IMR-90 (cell line): ENCODE data around the gene DUOX2. TPM values are rescaled to one million over a fixed set of nuclear protein-coding genes. Genes with fewer than 3 reads are reported as not detected.
"Not testable (repeated sequence)": the region's sequence is repeated elsewhere in the genome, so short reads cannot be mapped to it uniquely, and the experiment has no call there.

ENCODE experiments used
- ATAC-seq: fragments of 200-7000 bp; cut with Tn5 transposase; 2 replicates; pipeline ENCODE4 v1.9.1; 2020; ENCODE audit warnings: low read depth, mild to moderate bottlenecking, moderate library complexity
- BruUV-seq: library from RNA; stranded (reverse); fragments of 400-500 nt; replicated peaks from 2 replicates; lab custom pipeline; 2021; lab: Mats Ljungman, UMichigan
- CTCF ChIA-PET: fragments of 300-600 bp; formaldehyde crosslinking; extraction: SDS; loops from one replicate; lab custom pipeline; 2021; ENCODE audit warnings: antibody characterized with exemption; lab: Yijun Ruan, JAX
- POLR2A ChIA-PET: fragments of 300-600 bp; sonication (Branson Sonifier 250); formaldehyde crosslinking; loops from one replicate; lab custom pipeline; 2022; ENCODE audit warnings: antibody characterized with exemption; ENCODE audit not compliant: unreplicated experiment; lab: Charles Lee
- DNase-seq: peaks from one replicate; pipeline ENCODE4 v3.0.0; 2013
- H2AFZ ChIP-seq: replicated peaks from 2 replicates; pipeline ENCODE3; 2013; ENCODE audit warnings: low read length, mild to moderate bottlenecking; ENCODE audit not compliant: poor library complexity
- H2AK5ac ChIP-seq: 2 replicates; pipeline ENCODE4 v1.6.1; 2013; ENCODE audit warnings: low read depth, low read length, inconsistent platforms
- H2AK9ac ChIP-seq: replicated peaks from 2 replicates; pipeline ENCODE3; 2013; ENCODE audit warnings: mild to moderate bottlenecking, low read depth, low read length, moderate library complexity; ENCODE audit not compliant: poor library complexity
- H2BK120ac ChIP-seq: 2 replicates; pipeline ENCODE4 v1.6.1; 2013; ENCODE audit warnings: low read depth, low read length, inconsistent platforms
- H2BK15ac ChIP-seq: 3 replicates; pipeline ENCODE4 v1.6.1; 2013; ENCODE audit warnings: low read depth, low read length, inconsistent platforms
- H2BK20ac ChIP-seq: 2 replicates; pipeline ENCODE4 v1.6.1; 2013; ENCODE audit warnings: low read depth, mild to moderate bottlenecking, inconsistent platforms, low read length, moderate library complexity
- H2BK5ac ChIP-seq: 2 replicates; pipeline ENCODE4 v1.6.1; 2013; ENCODE audit warnings: mild to moderate bottlenecking, low read depth, low read length, inconsistent platforms; ENCODE audit not compliant: poor library complexity, severe bottlenecking
- H3K14ac ChIP-seq: replicated peaks from 2 replicates; pipeline ENCODE4 v1.6.1; 2013; ENCODE audit warnings: low read depth, low read length, inconsistent platforms
- H3K18ac ChIP-seq: 2 replicates; pipeline ENCODE4 v1.6.1; 2013; ENCODE audit warnings: low read depth, low read length, control low read depth
- H3K23ac ChIP-seq: 2 replicates; pipeline ENCODE4 v1.6.1; 2013; ENCODE audit warnings: low read depth, low read length, inconsistent platforms
- H3K27ac ChIP-seq: 2 replicates; pipeline ENCODE4 v1.5.1; 2013; ENCODE audit warnings: mild to moderate bottlenecking, control low read depth, low read length; ENCODE audit not compliant: insufficient read depth
- H3K27me3 ChIP-seq: 2 replicates; pipeline ENCODE4 v1.6.1; 2013; ENCODE audit warnings: low read length; ENCODE audit not compliant: control insufficient read depth, insufficient read depth
- H3K36me3 ChIP-seq: 2 replicates; pipeline ENCODE4 v1.6.1; 2013; ENCODE audit warnings: low read length, mixed read lengths; ENCODE audit not compliant: control insufficient read depth, insufficient read depth
- H3K4ac ChIP-seq: 2 replicates; pipeline ENCODE4 v1.6.1; 2013; ENCODE audit warnings: low read depth, low read length, inconsistent platforms
- H3K4me1 ChIP-seq: 2 replicates; pipeline ENCODE4 v1.6.1; 2013; ENCODE audit warnings: low read length, mixed read lengths; ENCODE audit not compliant: control insufficient read depth, insufficient read depth
- H3K4me2 ChIP-seq: 2 replicates; pipeline ENCODE4 v1.6.1; 2013; ENCODE audit warnings: low read depth, mild to moderate bottlenecking, control low read depth, low read length, moderate library complexity
- H3K4me3 ChIP-seq: 2 replicates; pipeline ENCODE4 v1.5.1; 2013; ENCODE audit warnings: low read depth, mild to moderate bottlenecking, control low read depth, low read length, moderate library complexity; ENCODE audit not compliant: insufficient read depth
- H3K56ac ChIP-seq: 2 replicates; pipeline ENCODE4 v1.6.1; 2013; ENCODE audit warnings: low read length, inconsistent platforms; ENCODE audit not compliant: insufficient read depth; ENCODE audit errors: extremely low read depth
- H3K79me1 ChIP-seq, 2 experiments: 2 replicates each; pipeline ENCODE4 v1.6.1; 2013; ENCODE audit warnings: low read length in 2 of 2, inconsistent platforms in 1 of 2, low read depth in 1 of 2
- H3K9ac ChIP-seq: 2 replicates; pipeline ENCODE4 v1.6.1; 2013; ENCODE audit warnings: low read depth, low read length, control low read depth
- H3K9me1 ChIP-seq: 2 replicates; pipeline ENCODE4 v1.6.1; 2013; ENCODE audit warnings: low read length, inconsistent platforms; ENCODE audit not compliant: insufficient read depth
- H3K9me3 ChIP-seq: 2 replicates; pipeline ENCODE4 v1.6.1; 2013; ENCODE audit warnings: low read length; ENCODE audit not compliant: control insufficient read depth, insufficient read depth
- H4K20me1 ChIP-seq: 2 replicates; pipeline ENCODE4 v1.6.1; 2013; ENCODE audit warnings: low read length, inconsistent platforms; ENCODE audit not compliant: insufficient read depth
- H4K5ac ChIP-seq: 2 replicates; pipeline ENCODE4 v1.6.1; 2013; ENCODE audit warnings: mild to moderate bottlenecking, low read depth, low read length, control low read depth
- H4K8ac ChIP-seq, 2 experiments: 2 replicates each; pipeline ENCODE4 v1.6.1; 2013; ENCODE audit warnings: low read depth in 2 of 2, low read length in 2 of 2, control low read depth in 1 of 2, inconsistent platforms in 1 of 2
- H4K91ac ChIP-seq: 2 replicates; pipeline ENCODE4 v1.6.1; 2013; ENCODE audit warnings: low read depth, low read length, inconsistent platforms; ENCODE audit not compliant: insufficient read depth
- WGBS, 2 experiments: methylation state at CpG; one replicate each; pipeline versions ENCODE4 v1.1.5 to v1.1.7; 2013; ENCODE audit warnings: missing lambda C conversion rate in 2 of 2; ENCODE audit not compliant: insufficient read length in 1 of 2; ENCODE audit errors: extremely low coverage in 2 of 2; 5-methylcytosine and 5-hydroxymethylcytosine counted together
- dilution Hi-C: fragments of 300-500 bp; cut with HindIII; formaldehyde crosslinking; loops from one replicate; pipeline ENCODE4 v1.14.3; 2018; ENCODE audit warnings: low sequenced_read_pairs; ENCODE audit not compliant: unreplicated experiment
- in situ Hi-C: fragments of 300-500 bp; cut with MboI; formaldehyde crosslinking; loops from 3 replicates; pipeline ENCODE4 v1.14.3; 2019; ENCODE audit warnings: low sequenced_read_pairs, inconsistent platforms, mixed read lengths
- intact Hi-C: fragments of 100-400 bp; cut with micrococcal nuclease; formaldehyde crosslinking; loops from 2 replicates; pipeline ENCODE4 v1.10.0; 2022
- microRNA-seq, 2 experiments: library from miRNA; stranded (forward) in 1 of 2; unstranded in 1 of 2; fragments of 10-50 nt in 1 of 2; fragments of <30 nt in 1 of 2; gene quantifications in 1 of 2; microRNA quantifications in 1 of 2; one replicate each; pipeline versions ENCODE3 to v1.1.0; 2013 to 2020; ENCODE audit not compliant: insufficient read depth in 1 of 2, insufficient read length in 1 of 2, unreplicated experiment in 1 of 2
- polyA plus RNA-seq, 3 experiments: library from polyadenylated mRNA; depleted of rRNA; stranded (reverse); fragments of >200 nt; gene quantifications; 2 replicates each; pipeline ENCODE4 v1.2.3, GENCODE V29; 2012; ENCODE audit warnings: low replicate concordance in 1 of 3
- small RNA-seq, 5 experiments: library from RNA; depleted of rRNA; stranded (forward); fragments of <200 nt; gene quantifications; one replicate each; pipeline ENCODE3, GENCODE V24; 2012
- total RNA-seq: library from RNA; depleted of rRNA; stranded (reverse); fragments of >200 nt; gene quantifications from 2 replicates; pipeline ENCODE4 v1.2.3, GENCODE V29; 2012; rRNA removed

Gene DUOX2
- total and polyA plus RNA-seq, 2 of the 4 experiments (the other 2 are of a cell fraction) = not detected

- H2BK15ac ChIP-seq, ATAC-seq, H3K4me1 ChIP-seq, H3K27me3 ChIP-seq, BruUV-seq, DNase-seq, H2AK5ac ChIP-seq, H4K91ac ChIP-seq, CTCF ChIA-PET, dilution Hi-C loops, H4K20me1 ChIP-seq, H3K23ac ChIP-seq, H3K27ac ChIP-seq, H3K9me3 ChIP-seq, H3K56ac ChIP-seq, H2BK120ac ChIP-seq, H3K4me3 ChIP-seq, H3K79me1 ChIP-seq, H3K4me2 ChIP-seq, H3K18ac ChIP-seq, POLR2A ChIA-PET, H2AFZ ChIP-seq, H4K8ac ChIP-seq, H3K9me1 ChIP-seq, H4K5ac ChIP-seq, H3K36me3 ChIP-seq, H2AK9ac ChIP-seq, intact Hi-C loops, H2BK20ac ChIP-seq, H2BK5ac ChIP-seq, H3K4ac ChIP-seq, H3K14ac ChIP-seq, H3K9ac ChIP-seq, in situ Hi-C loops: not testable (repeated sequence)
- WGBS, 2 experiments = no CpG with 5 or more reads among the region's 2 CpGs
These were observed 71.1 kb downstream of the DUOX2 start for GRCh38 chr15:45042859-45043258.

Small RNA genes lying within 50 kb of the gene (microRNA-seq; reads per million reads assigned to microRNA genes)
- gene RF00019 (ENCODE audit: insufficient read depth, insufficient read length) = not detected

Small RNA genes lying within 50 kb of the gene (small RNA-seq; reads per million reads assigned to genes)
- gene RF00019 = 0 reads per million in 5 experiments

Other genes with a start within 250 kb of the DUOX2 start
- gene TERB2, start 157.5 kb downstream of the DUOX2 start, total RNA-seq = not detected in 2 replicates
- not detected in 2 replicates for gene TERB2, start 157.5 kb downstream of the DUOX2 start, polyA plus RNA-seq (2012; rRNA removed)
- gene SORD, start 91.0 kb downstream of the DUOX2 start, total RNA-seq = 21.9 and 34.2 TPM in 2 replicates
- gene SORD, start 91.0 kb downstream of the DUOX2 start, polyA plus RNA-seq (2012; rRNA removed) = 27.6 and 30.8 TPM in 2 replicates
- not detected in 2 replicates for gene DUOXA2, start 154 bp upstream of the DUOX2 start, total RNA-seq
- gene DUOXA2, start 154 bp upstream of the DUOX2 start, polyA plus RNA-seq (2012; rRNA removed) = not detected in 2 replicates
- gene DUOXA1, start 15.7 kb upstream of the DUOX2 start, total RNA-seq = not detected in 2 replicates
- gene DUOXA1, start 15.7 kb upstream of the DUOX2 start, polyA plus RNA-seq (2012; rRNA removed) = 0.02 TPM in 1 of 2 replicates, not detected in the other
- gene DUOX1, start 15.8 kb upstream of the DUOX2 start, total RNA-seq = not detected in 2 replicates
- gene DUOX1, start 15.8 kb upstream of the DUOX2 start, polyA plus RNA-seq (2012; rRNA removed) = not detected in 2 replicates
- 1.8 and 2.2 TPM in 2 replicates for gene SHF, start 73.8 kb upstream of the DUOX2 start, total RNA-seq
- 3.5 and 3.8 TPM in 2 replicates for gene SHF, start 73.8 kb upstream of the DUOX2 start, polyA plus RNA-seq (2012; rRNA removed)
- gene SLC28A2, start 138.1 kb upstream of the DUOX2 start, total RNA-seq = not detected in 2 replicates
- not detected in 2 replicates for gene SLC28A2, start 138.1 kb upstream of the DUOX2 start, polyA plus RNA-seq (2012; rRNA removed)